Measurements from ENCODE around the gene ZNF839. TPM values are rescaled to one million over a fixed set of nuclear protein-coding genes. Genes with fewer than 3 reads are reported as not detected.
"Not testable (repeated sequence)": the region's sequence is repeated elsewhere in the genome, so short reads cannot be mapped to it uniquely, and the experiment has no call there.

The ZNF839 gene
- total RNA-seq, 1 experiment from 2014 or later = 10.8 TPM

- H3K27me3 ChIP-seq (ENCODE audit: control insufficient read depth, insufficient read depth, low read length) = no peaks in the 10 kb centered on the region
- no peaks in the 10 kb centered on the region for H3K36me3 ChIP-seq (ENCODE audit: control insufficient read depth, insufficient read depth, low read length)
- intact Hi-C loops (cut with micrococcal nuclease; ENCODE audit: unreplicated experiment) = no loop called here
- DNase-seq (ENCODE audit: low read depth, low spot score) (no peak), ATAC-seq (no peak)
- no TSS peak for BruUV-seq (replicated peaks)
- ChIA-PET POLR2A (no interaction called here), CTCF (no interaction called here)
- no peak overlapping the region for H3K27ac ChIP-seq (ENCODE audit: low read length)
- in situ Hi-C loops (cut with HindIII; ENCODE audit: low pct_unique_long_range_greater_than_20kb, low sequenced_read_pairs) = no loop called here
- no peaks in the 10 kb centered on the region for H3K4me1 ChIP-seq (ENCODE audit: control insufficient read depth, insufficient read depth, low read length)
- no peak overlapping the region for H3K4me3 ChIP-seq (ENCODE audit: low read depth in 2 of 2, low read length in 2 of 2)
- no peak for TF ChIP-seq CTCF (IDR thresholded peaks at IDR 0.05)
- no peaks in the 10 kb centered on the region for H3K9me3 ChIP-seq (ENCODE audit: control insufficient read depth, insufficient read depth, low read depth, low read length)
Observed at GRCh38 chr14:102351023-102351422, 31.5 kb downstream of the ZNF839 start.

DNA sequence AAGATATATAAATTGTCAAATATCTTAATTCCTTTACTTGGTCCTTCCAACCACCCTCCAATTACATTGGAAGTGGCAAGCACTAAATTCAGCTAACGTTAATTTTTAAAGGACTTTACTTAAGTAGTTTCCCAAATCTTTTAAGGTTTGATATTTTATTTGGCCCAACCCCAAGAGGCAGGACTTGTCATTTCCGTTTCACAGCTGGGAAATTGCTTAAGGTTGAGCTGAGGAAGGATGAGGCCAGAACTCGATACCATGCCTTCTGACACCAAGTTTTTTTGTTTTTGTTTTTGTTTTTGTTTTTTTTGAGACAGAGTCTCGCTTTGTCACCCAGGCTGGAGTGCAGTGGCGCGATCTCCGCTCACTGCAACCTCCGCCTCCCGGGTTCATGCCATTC is 32.0 kb downstream of the ZNF839 start:
- POLR2A ChIA-PET; H3K4me3 ChIP-seq (ENCODE audit: low read depth in 2 of 2, low read length in 2 of 2); H3K36me3 ChIP-seq (ENCODE audit: control insufficient read depth, insufficient read depth, low read length); intact Hi-C loops (cut with micrococcal nuclease; ENCODE audit: unreplicated experiment); H3K27ac ChIP-seq (ENCODE audit: low read length); H3K4me1 ChIP-seq (ENCODE audit: control insufficient read depth, insufficient read depth, low read length); ATAC-seq; CTCF ChIA-PET; H3K27me3 ChIP-seq (ENCODE audit: control insufficient read depth, insufficient read depth, low read length); BruUV-seq (replicated peaks); in situ Hi-C loops (cut with HindIII; ENCODE audit: low pct_unique_long_range_greater_than_20kb, low sequenced_read_pairs); DNase-seq (ENCODE audit: low read depth, low spot score); H3K9me3 ChIP-seq (ENCODE audit: control insufficient read depth, insufficient read depth, low read depth, low read length): not testable (repeated sequence)

- BruUV-seq (replicated peaks) = no TSS peak
- ChIA-PET CTCF (no interaction called here), POLR2A (interaction anchor here (0.6 kb wide), 1 partner anchor 20 kb away, joined by 4 read pairs; no protein-coding TSS in a partner anchor)
- Histone ChIP-seq H3K27me3 (ENCODE audit: control insufficient read depth, insufficient read depth, low read length) (no peaks in the 10 kb centered on the region), H3K36me3 (ENCODE audit: control insufficient read depth, insufficient read depth, low read length) (no peaks in the 10 kb centered on the region), H3K4me1 (ENCODE audit: control insufficient read depth, insufficient read depth, low read length) (no peaks in the 10 kb centered on the region), H3K4me3 (ENCODE audit: low read depth in 2 of 2, low read length in 2 of 2) (no peak overlapping the region), H3K27ac (ENCODE audit: low read length) (no peak overlapping the region), H3K9me3 (ENCODE audit: control insufficient read depth, insufficient read depth, low read depth, low read length) (no peaks in the 10 kb centered on the region)
- no peak for TF ChIP-seq SIN3A (IDR thresholded peaks at IDR 0.05; ENCODE audit: borderline replicate concordance, insufficient read depth, low read depth, low read length)
- no peak for TF ChIP-seq POLR2AphosphoS5 (IDR thresholded peaks at IDR 0.05; ENCODE audit: low read depth, low read length)
- no peak for TF ChIP-seq CTCF (IDR thresholded peaks at IDR 0.05)
- no peak for TF ChIP-seq TCF7L2 (IDR thresholded peaks at IDR 0.05; ENCODE audit: low read depth, low read length)
- TF ChIP-seq, protein P1, sequence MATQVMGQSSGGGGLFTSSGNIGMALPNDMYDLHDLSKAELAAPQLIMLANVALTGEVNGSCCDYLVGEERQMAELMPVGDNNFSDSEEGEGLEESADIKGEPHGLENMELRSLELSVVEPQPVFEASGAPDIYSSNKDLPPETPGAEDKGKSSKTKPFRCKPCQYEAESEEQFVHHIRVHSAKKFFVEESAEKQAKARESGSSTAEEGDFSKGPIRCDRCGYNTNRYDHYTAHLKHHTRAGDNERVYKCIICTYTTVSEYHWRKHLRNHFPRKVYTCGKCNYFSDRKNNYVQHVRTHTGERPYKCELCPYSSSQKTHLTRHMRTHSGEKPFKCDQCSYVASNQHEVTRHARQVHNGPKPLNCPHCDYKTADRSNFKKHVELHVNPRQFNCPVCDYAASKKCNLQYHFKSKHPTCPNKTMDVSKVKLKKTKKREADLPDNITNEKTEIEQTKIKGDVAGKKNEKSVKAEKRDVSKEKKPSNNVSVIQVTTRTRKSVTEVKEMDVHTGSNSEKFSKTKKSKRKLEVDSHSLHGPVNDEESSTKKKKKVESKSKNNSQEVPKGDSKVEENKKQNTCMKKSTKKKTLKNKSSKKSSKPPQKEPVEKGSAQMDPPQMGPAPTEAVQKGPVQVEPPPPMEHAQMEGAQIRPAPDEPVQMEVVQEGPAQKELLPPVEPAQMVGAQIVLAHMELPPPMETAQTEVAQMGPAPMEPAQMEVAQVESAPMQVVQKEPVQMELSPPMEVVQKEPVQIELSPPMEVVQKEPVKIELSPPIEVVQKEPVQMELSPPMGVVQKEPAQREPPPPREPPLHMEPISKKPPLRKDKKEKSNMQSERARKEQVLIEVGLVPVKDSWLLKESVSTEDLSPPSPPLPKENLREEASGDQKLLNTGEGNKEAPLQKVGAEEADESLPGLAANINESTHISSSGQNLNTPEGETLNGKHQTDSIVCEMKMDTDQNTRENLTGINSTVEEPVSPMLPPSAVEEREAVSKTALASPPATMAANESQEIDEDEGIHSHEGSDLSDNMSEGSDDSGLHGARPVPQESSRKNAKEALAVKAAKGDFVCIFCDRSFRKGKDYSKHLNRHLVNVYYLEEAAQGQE (IDR thresholded peaks at IDR 0.05; ENCODE audit: insufficient read depth in 1 of 2, low read depth in 2 of 2, low read length in 1 of 2) = no peak
- ATAC-seq (no peak), DNase-seq (ENCODE audit: low read depth, low spot score) (no peak)
- intact Hi-C loops (cut with micrococcal nuclease; ENCODE audit: unreplicated experiment) (no loop called here), in situ Hi-C loops (cut with HindIII; ENCODE audit: low pct_unique_long_range_greater_than_20kb, low sequenced_read_pairs) (no loop called here)
Observed at GRCh38 chr14:102352213-102352612, 32.7 kb downstream of the ZNF839 start.

All from Panc1 (cell line).